DOHH2 (cell line): ENCODE data around the gene FUT6.

Experiments used
- CTCF ChIP-seq: fragments of 200-600 bp; sonication (generic); IDR thresholded peaks from one replicate; pipeline ENCODE4 v1.5.1; 2014; ENCODE audit warnings: antibody characterized with exemption, mild to moderate bottlenecking, low read depth, low read length; ENCODE audit not compliant: poor library complexity, severe bottlenecking
- EZH2phosphoT487 ChIP-seq: fragments of 200-600 bp; sonication (generic); IDR thresholded peaks from 2 replicates; pipeline ENCODE4 v1.6.1; 2017; ENCODE audit warnings: borderline replicate concordance, mild to moderate bottlenecking, antibody characterized with exemption, low read length, moderate library complexity, mixed read lengths

GRCh38 chr19:5795382-5795919 lies 44.1 kb downstream of the FUT6 start:
- TF ChIP-seq CTCF (no peak), EZH2phosphoT487 (no peak)
